Measurements from ENCODE around the gene LPIN3. TPM values are rescaled to one million over a fixed set of nuclear protein-coding genes. Genes with fewer than 3 reads are reported as not detected.

The LPIN3 gene
- polyA plus RNA-seq, 1 donor = 15.9 TPM

- DNase-seq = no peak
These were observed 24.5 kb downstream of the LPIN3 start for GRCh38 chr20:41364967-41365765.

GRCh38 chr20:41365777-41366545, 25.3 kb downstream of the LPIN3 start:
- DNase-seq = no peak

- DNase-seq = no peak
These were observed 26.1 kb downstream of the LPIN3 start, which contains the start of gene EMILIN3 for GRCh38 chr20:41366546-41367392. TSS of gene EMILIN3 (minus strand) at chr20:41366818. CDS start at chr20:41366634, 184 bp downstream.

GRCh38 chr20:41367393-41367695, 26.7 kb downstream of the LPIN3 start:
- no peak for DNase-seq

- DNase-seq = no peak
These were observed 27.3 kb downstream of the LPIN3 start for GRCh38 chr20:41367956-41368355.

GRCh38 chr20:41369673-41370072, 29.1 kb downstream of the LPIN3 start:
- DNase-seq = no peak

- no peak for DNase-seq
These were observed 29.6 kb downstream of the LPIN3 start for GRCh38 chr20:41370176-41370575.

GRCh38 chr20:41371371-41371770, 30.8 kb downstream of the LPIN3 start:
- DNase-seq = no peak

GRCh38 chr20:41373251-41373783, 32.7 kb downstream of the LPIN3 start:
- DNase-seq = no peak

GRCh38 chr20:41373931-41374920, 33.6 kb downstream of the LPIN3 start:
- DNase-seq = no peak

GRCh38 chr20:41375846-41376245, 35.2 kb downstream of the LPIN3 start:
- DNase-seq = no peak

GRCh38 chr20:41376349-41376748, 35.7 kb downstream of the LPIN3 start:
- DNase-seq = no peak

GRCh38 chr20:41377275-41377674, 36.7 kb downstream of the LPIN3 start:
- no peak for DNase-seq

GRCh38 chr20:41379551-41379950, 38.9 kb downstream of the LPIN3 start:
- DNase-seq = no peak

GRCh38 chr20:41380551-41381193, 40.1 kb downstream of the LPIN3 start:
- no peak for DNase-seq

- no peak for DNase-seq
These were observed 42.2 kb downstream of the LPIN3 start for GRCh38 chr20:41382791-41383305.

- DNase-seq = no peak
These were observed 46.1 kb downstream of the LPIN3 start for GRCh38 chr20:41386502-41387427.

GRCh38 chr20:41387444-41387851, 46.8 kb downstream of the LPIN3 start:
- DNase-seq = no peak

- no peak for DNase-seq
These were observed 50.3 kb downstream of the LPIN3 start for GRCh38 chr20:41390889-41391288.

Data from left kidney (tissue), 2 donors.